ENCODE results near the gene TBKBP1. TPM values are rescaled to one million over a fixed set of nuclear protein-coding genes. Genes with fewer than 3 reads are reported as not detected.

Gene TBKBP1
- total RNA-seq, 1 experiment from 2014 or later = 9.0 TPM

DNA sequence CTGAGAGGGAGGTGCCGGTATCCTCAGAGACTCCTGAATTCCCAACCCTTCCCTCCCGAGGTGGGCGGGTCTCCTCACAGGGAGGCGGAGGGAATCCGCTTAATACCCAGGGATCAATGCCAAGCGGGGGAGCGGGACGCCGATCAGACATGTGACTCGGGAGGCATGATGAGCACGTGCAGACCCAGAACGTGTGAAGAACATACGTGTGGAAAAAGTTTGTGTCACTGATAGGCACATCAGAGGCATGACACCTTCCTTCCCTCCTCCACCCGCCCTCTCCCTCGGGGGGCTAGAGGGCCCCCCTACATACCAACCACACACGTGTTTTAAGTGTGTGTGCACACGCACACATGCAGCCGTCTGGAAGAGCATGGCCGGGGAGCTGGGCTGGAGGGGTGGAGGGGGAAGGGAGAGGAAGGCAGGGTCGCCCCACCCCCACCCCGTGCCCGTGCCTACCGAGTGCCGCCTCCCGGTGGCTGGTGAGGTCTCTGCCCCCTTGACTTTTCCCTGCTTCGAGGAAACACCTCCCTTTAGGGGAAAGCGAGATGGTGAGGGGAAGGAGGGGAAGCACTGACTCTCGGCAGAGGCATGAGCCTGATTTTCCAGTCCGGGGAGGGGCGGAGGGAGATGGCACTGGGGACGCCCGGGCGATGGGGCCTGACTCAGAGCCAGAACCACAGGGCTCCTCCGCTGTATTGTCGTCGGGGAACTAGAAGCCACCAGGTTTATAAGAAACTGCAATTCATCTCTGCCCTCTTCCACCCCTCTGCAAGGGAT is 27.0 kb downstream of the TBKBP1 start:
- peak; percentile 88 for DNase-seq
- ATAC-seq = peak; percentile 44
- TF ChIP-seq, protein P1, sequence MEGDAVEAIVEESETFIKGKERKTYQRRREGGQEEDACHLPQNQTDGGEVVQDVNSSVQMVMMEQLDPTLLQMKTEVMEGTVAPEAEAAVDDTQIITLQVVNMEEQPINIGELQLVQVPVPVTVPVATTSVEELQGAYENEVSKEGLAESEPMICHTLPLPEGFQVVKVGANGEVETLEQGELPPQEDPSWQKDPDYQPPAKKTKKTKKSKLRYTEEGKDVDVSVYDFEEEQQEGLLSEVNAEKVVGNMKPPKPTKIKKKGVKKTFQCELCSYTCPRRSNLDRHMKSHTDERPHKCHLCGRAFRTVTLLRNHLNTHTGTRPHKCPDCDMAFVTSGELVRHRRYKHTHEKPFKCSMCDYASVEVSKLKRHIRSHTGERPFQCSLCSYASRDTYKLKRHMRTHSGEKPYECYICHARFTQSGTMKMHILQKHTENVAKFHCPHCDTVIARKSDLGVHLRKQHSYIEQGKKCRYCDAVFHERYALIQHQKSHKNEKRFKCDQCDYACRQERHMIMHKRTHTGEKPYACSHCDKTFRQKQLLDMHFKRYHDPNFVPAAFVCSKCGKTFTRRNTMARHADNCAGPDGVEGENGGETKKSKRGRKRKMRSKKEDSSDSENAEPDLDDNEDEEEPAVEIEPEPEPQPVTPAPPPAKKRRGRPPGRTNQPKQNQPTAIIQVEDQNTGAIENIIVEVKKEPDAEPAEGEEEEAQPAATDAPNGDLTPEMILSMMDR (conservative IDR thresholded peaks at IDR 0.05; ENCODE audit: low read depth, low read length) = peak; percentile 23; the same call in 1 of the 2 replicates
- TF ChIP-seq EZH2phosphoT487 (IDR thresholded peaks at IDR 0.05; ENCODE audit: borderline replicate concordance, low read length) (no peak), EZH2 (IDR thresholded peaks at IDR 0.05; ENCODE audit: low read length, unreplicated experiment) (no peak)
- H3K4me2 ChIP-seq (ENCODE audit: low read length) = peak overlapping the region; percentile 64
- no peaks in the 10 kb centered on the region for H3K9me2 ChIP-seq (replicated peaks; ENCODE audit: low read length)
- no peaks in the 10 kb centered on the region for H3K79me2 ChIP-seq (ENCODE audit: low read length)
- no TSS peak for BruUV-seq (replicated peaks)
- H4K20me1 ChIP-seq (ENCODE audit: low read length) = no peaks in the 10 kb centered on the region
- no peaks in the 10 kb centered on the region for H3K36me3 ChIP-seq (ENCODE audit: low read depth, low read length)
- peak overlapping the region; percentile 17 for H2AFZ ChIP-seq (ENCODE audit: low read length)
- no peak overlapping the region for H3K9ac ChIP-seq (ENCODE audit: low read length)
- H3F3A ChIP-seq (ENCODE audit: low read length, unreplicated experiment) = no peaks in the 10 kb centered on the region
- peaks cover 42% of the 10 kb centered on the region for H3K4me1 ChIP-seq (ENCODE audit: insufficient read depth, low read length)
- H3K9me3 ChIP-seq (ENCODE audit: low read length) = no peaks in the 10 kb centered on the region
- ChIA-PET CTCF (no interaction called here), POLR2A (ENCODE audit: unreplicated experiment) (no interaction called here)
- H3K27ac ChIP-seq (ENCODE audit: low read length) = no peak overlapping the region
- H3K4me3 ChIP-seq (ENCODE audit: low read length) = peak overlapping the region; percentile 4; the same call in 1 of the 2 replicates
- H3K27me3 ChIP-seq (ENCODE audit: low read length) = no peaks in the 10 kb centered on the region
- intact Hi-C loops (cut with micrococcal nuclease) = no loop called here

DNA sequence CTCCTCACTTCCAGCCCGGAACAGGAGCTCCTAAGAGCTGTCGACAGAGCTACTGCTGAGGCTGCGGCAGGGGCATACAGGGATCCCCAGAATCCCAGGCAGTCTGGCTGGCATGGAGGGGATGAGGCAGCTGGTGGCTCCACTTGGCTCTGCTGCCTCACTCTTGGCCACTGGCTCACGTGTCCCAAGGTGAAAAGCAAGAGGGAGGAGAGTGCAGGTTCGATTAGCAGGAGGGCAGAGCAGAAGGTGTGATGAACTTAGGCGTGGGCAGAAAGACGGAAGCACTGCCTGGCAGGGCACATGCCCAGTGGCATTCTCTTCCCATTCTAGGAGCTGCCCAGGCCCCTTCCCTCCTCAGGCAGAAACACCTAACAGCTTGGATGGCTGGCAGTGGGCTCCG is 27.8 kb downstream of the TBKBP1 start:
- TF ChIP-seq, protein P1 (conservative IDR thresholded peaks at IDR 0.05; ENCODE audit: low read depth, low read length) = no peak
- no peak for TF ChIP-seq EZH2phosphoT487 (IDR thresholded peaks at IDR 0.05; ENCODE audit: borderline replicate concordance, low read length)
- no peak overlapping the region; the same call in 1 of the 2 replicates for H2AFZ ChIP-seq (ENCODE audit: low read length)
- BruUV-seq (replicated peaks) = no TSS peak
- no peaks in the 10 kb centered on the region for H3K36me3 ChIP-seq (ENCODE audit: low read depth, low read length)
- no peaks in the 10 kb centered on the region for H3K9me3 ChIP-seq (ENCODE audit: low read length)
- no peaks in the 10 kb centered on the region for H3K79me2 ChIP-seq (ENCODE audit: low read length)
- H3K9me2 ChIP-seq (replicated peaks; ENCODE audit: low read length) = no peaks in the 10 kb centered on the region
- CTCF ChIA-PET = no interaction called here
- no peak overlapping the region for H3K9ac ChIP-seq (ENCODE audit: low read length)
- H3K4me3 ChIP-seq (ENCODE audit: low read length) = no peak overlapping the region
- H3F3A ChIP-seq (ENCODE audit: low read length, unreplicated experiment) = no peaks in the 10 kb centered on the region
- peaks cover 42% of the 10 kb centered on the region for H3K4me1 ChIP-seq (ENCODE audit: insufficient read depth, low read length)
- H3K4me2 ChIP-seq (ENCODE audit: low read length) = peak overlapping the region; percentile 64
- H4K20me1 ChIP-seq (ENCODE audit: low read length) = no peaks in the 10 kb centered on the region
- no peaks in the 10 kb centered on the region for H3K27me3 ChIP-seq (ENCODE audit: low read length)
- intact Hi-C loops (cut with micrococcal nuclease) = no loop called here
- POLR2A ChIA-PET (ENCODE audit: unreplicated experiment) = no interaction called here
- DNase-seq (no peak), ATAC-seq (no peak)
- no peak overlapping the region for H3K27ac ChIP-seq (ENCODE audit: low read length)

DNA sequence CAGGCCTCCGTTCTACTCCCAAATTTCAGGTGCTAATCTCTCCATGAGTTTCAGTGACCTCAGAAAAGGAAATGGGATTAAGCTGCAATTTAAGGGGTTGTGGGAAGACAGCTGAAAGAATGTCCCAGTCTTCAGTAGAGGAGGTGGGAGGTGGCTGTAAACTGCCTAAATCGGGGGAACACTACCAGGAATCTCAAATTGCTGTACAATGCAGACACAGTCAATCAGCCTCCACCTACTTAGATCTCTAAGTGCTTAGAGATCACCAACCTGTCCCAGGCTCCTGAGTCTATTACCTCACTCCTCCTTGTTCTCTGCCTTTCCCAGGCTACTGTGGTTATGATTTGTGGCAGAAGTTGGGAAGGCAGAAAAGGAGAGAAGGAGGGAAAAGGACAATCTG is 30.7 kb downstream of the TBKBP1 start:
- no peak for DNase-seq
- peaks cover 21% of the 10 kb centered on the region for H3K4me1 ChIP-seq (ENCODE audit: insufficient read depth, low read length)
- no peaks in the 10 kb centered on the region for H3K9me2 ChIP-seq (replicated peaks; ENCODE audit: low read length)
- no peaks in the 10 kb centered on the region for H3F3A ChIP-seq (ENCODE audit: low read length, unreplicated experiment)
- no peaks in the 10 kb centered on the region for H3K9me3 ChIP-seq (ENCODE audit: low read length)
- intact Hi-C loops (cut with micrococcal nuclease) = no loop called here
- H3K9ac ChIP-seq (ENCODE audit: low read length) = no peak overlapping the region
- H2AFZ ChIP-seq (ENCODE audit: low read length) = no peak overlapping the region
- no peak for ATAC-seq
- no peak overlapping the region for H3K27ac ChIP-seq (ENCODE audit: low read length)
- BruUV-seq (replicated peaks) = no TSS peak
- no peaks in the 10 kb centered on the region for H3K36me3 ChIP-seq (ENCODE audit: low read depth, low read length)
- POLR2A ChIA-PET (ENCODE audit: unreplicated experiment) = no interaction called here
- TF ChIP-seq EZH2 (IDR thresholded peaks at IDR 0.05; ENCODE audit: low read length, unreplicated experiment) (no peak), EZH2phosphoT487 (IDR thresholded peaks at IDR 0.05; ENCODE audit: borderline replicate concordance, low read length) (no peak)
- TF ChIP-seq, protein P1 (conservative IDR thresholded peaks at IDR 0.05; ENCODE audit: low read depth, low read length) = no peak
- H3K27me3 ChIP-seq (ENCODE audit: low read length) = no peaks in the 10 kb centered on the region
- H3K4me3 ChIP-seq (ENCODE audit: low read length) = no peak overlapping the region
- H4K20me1 ChIP-seq (ENCODE audit: low read length) = no peaks in the 10 kb centered on the region
- no peaks in the 10 kb centered on the region for H3K79me2 ChIP-seq (ENCODE audit: low read length)
- CTCF ChIA-PET = no interaction called here
- no peak overlapping the region for H3K4me2 ChIP-seq (ENCODE audit: low read length)

Data from PC-3 (cell line).